Measurements from ENCODE around the gene PRDM7. TPM values are rescaled to one million over a fixed set of nuclear protein-coding genes. Genes with fewer than 3 reads are reported as not detected.

Gene PRDM7
- total RNA-seq, 1 experiment from 2014 or later, result not detected

DNA sequence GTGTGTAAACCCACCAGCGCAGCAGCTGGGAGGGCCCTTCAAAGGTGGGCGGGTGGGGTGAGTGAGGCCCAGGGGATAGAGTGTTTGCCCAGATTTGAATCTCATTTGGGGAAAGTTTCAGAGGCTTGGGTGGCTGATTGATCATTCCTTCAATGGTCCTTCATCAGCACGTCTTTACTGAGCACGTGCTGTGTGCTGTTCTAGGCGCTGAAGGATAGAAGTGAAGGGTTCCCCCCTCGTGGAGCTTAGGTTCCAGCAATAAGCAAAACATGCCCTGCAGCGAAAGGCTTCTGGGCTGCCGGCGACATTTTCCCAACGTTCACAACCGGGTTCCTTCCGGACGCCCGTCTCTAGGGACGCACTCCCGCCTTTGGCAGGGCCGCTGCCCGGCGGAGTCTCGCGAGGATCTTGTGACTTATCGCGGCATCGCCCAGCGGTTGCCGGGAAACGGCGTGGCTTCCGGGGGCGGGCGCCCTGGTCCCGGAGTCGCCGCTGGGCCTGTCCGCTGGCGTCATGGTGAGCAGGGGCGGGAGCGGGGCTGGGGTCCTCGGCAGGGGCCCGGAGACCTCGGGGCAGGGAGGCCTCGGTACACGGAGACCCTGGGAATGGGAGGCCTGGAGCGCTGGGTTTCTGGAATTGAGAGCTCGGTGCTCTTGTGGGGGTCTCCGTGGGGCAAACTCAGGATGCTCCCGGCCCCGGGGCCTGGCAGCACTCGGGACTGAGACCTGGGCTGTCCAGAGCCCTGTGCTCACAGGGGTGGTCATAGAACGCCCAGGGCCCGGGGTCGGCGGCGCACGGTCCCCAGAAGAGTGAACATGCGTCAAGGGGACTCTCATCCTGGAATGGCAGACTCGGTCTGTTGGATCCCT is 54.7 kb downstream of the PRDM7 start:
- no peaks in the 10 kb centered on the region for H4K20me1 ChIP-seq (ENCODE audit: control insufficient read depth, insufficient read depth, insufficient read length)
- no peak overlapping the region for H4K5ac ChIP-seq (ENCODE audit: insufficient read length, low read depth, low read length)
- no peak overlapping the region for H4K91ac ChIP-seq (ENCODE audit: insufficient read length, low read depth, low read length)
- H3T11ph ChIP-seq (ENCODE audit: low read length), result no peak overlapping the region
- WGBS (ENCODE audit: extremely low coverage, insufficient read length, low lambda C conversion rate), result no CpG with 5 or more reads among the region's 57 CpGs
- no peaks in the 10 kb centered on the region for H3K79me2 ChIP-seq (ENCODE audit: insufficient read depth, low read length)
- no peak overlapping the region for H2AFZ ChIP-seq (ENCODE audit: low read length)
- H3K14ac ChIP-seq (ENCODE audit: insufficient read depth, low read length), result peak overlapping the region; percentile 86; the same call in 1 of the 2 replicates
- no peaks in the 10 kb centered on the region for H3K27me3 ChIP-seq (ENCODE audit: insufficient read depth, low read length)
- H3K79me1 ChIP-seq (ENCODE audit: insufficient read depth, low read depth, low read length, poor library complexity, severe bottlenecking), result no peaks in the 10 kb centered on the region
- no peak overlapping the region for H3K9ac ChIP-seq (ENCODE audit: extremely low read depth, insufficient read length, low read length)
- H3K4me1 ChIP-seq (ENCODE audit: insufficient read depth, low read length), result 0 out of 2 replicates have a peak, but pooled peaks cover 4% of the 10 kb centered on the region
- Mint-ChIP-seq H3K4me3 (peak overlapping the region; percentile 36 to 63), H3K27ac (peak overlapping the region in 2 of 3 experiments; percentile 60 to 74; a peak in 3 of 7 replicates), H3K27me3 (ENCODE audit: low read depth) (no peaks in the 10 kb centered on the region), H3K9me3 (no peaks in the 10 kb centered on the region; a peak in 1 of 5 replicates), H3K4me1 (peaks cover 27 to 30% of the 10 kb centered on the region in 2 experiments), H3K36me3 (ENCODE audit: insufficient read depth in 1 of 3, low read depth in 3 of 3) (peaks cover 0 to 7% (median 0%) of the 10 kb centered on the region in 3 experiments; a peak in 2 of 7 replicates)
- H2AK5ac ChIP-seq (ENCODE audit: insufficient read length, low read length), result no peak overlapping the region
- peaks cover 4% of the 10 kb centered on the region for H3K23me2 ChIP-seq (ENCODE audit: insufficient read length, low read depth, low read length, poor library complexity, severe bottlenecking)
- no peak overlapping the region for H3K4me2 ChIP-seq (ENCODE audit: insufficient read depth, insufficient read length, low read length)
- H2BK5ac ChIP-seq (ENCODE audit: insufficient read length, low read length), result no peak overlapping the region
- H3K4ac ChIP-seq (ENCODE audit: low read depth, low read length), result no peak overlapping the region
- H2BK12ac ChIP-seq (ENCODE audit: insufficient read length, low read depth, low read length), result no peak overlapping the region
- TF ChIP-seq, protein P1, sequence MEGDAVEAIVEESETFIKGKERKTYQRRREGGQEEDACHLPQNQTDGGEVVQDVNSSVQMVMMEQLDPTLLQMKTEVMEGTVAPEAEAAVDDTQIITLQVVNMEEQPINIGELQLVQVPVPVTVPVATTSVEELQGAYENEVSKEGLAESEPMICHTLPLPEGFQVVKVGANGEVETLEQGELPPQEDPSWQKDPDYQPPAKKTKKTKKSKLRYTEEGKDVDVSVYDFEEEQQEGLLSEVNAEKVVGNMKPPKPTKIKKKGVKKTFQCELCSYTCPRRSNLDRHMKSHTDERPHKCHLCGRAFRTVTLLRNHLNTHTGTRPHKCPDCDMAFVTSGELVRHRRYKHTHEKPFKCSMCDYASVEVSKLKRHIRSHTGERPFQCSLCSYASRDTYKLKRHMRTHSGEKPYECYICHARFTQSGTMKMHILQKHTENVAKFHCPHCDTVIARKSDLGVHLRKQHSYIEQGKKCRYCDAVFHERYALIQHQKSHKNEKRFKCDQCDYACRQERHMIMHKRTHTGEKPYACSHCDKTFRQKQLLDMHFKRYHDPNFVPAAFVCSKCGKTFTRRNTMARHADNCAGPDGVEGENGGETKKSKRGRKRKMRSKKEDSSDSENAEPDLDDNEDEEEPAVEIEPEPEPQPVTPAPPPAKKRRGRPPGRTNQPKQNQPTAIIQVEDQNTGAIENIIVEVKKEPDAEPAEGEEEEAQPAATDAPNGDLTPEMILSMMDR (conservative IDR thresholded peaks at IDR 0.05), result no peak
- H2BK120ac ChIP-seq (ENCODE audit: low read depth, low read length, poor library complexity, severe bottlenecking), result no peak overlapping the region
- H3K23ac ChIP-seq (ENCODE audit: insufficient read length, low read depth, low read length), result no peak overlapping the region
- H3K27ac ChIP-seq (ENCODE audit: insufficient read length, low read depth, low read length), result no peak overlapping the region
- H2BK15ac ChIP-seq (ENCODE audit: low read depth, low read length), result no peak overlapping the region
- peak; percentile 76 for DNase-seq
- no peak overlapping the region for H2BK20ac ChIP-seq (ENCODE audit: low read depth, low read length, poor library complexity, severe bottlenecking)
- H4K8ac ChIP-seq (replicated peaks; ENCODE audit: insufficient read length, low read depth, low read length), result no peak overlapping the region
- H3K18ac ChIP-seq (ENCODE audit: insufficient read length, low read depth, low read length), result peak overlapping the region; percentile 75
- no peak overlapping the region for H3K56ac ChIP-seq (ENCODE audit: insufficient read length, low read depth, low read length)
- no peaks in the 10 kb centered on the region for H3K9me3 ChIP-seq (ENCODE audit: control insufficient read depth, low read depth, low read length)

Measured in H9 (cell line).